ENCODE results near the gene OSER1.

The OSER1 gene

GRCh38 chr20:44228465-44229258 is 18.1 kb upstream of the OSER1 start:
- no peak for DNase-seq (ENCODE audit: low read depth in 1 of 2, low spot score in 1 of 2)

GRCh38 chr20:44224637-44225036 is 14.1 kb upstream of the OSER1 start:
- no peak for DNase-seq (ENCODE audit: low read depth in 1 of 2, low spot score in 1 of 2)

GRCh38 chr20:44223721-44224120 is 13.2 kb upstream of the OSER1 start:
- no peak for DNase-seq (ENCODE audit: low read depth in 1 of 2, low spot score in 1 of 2)

GRCh38 chr20:44222633-44223368 is 12.2 kb upstream of the OSER1 start:
- no peak for DNase-seq (ENCODE audit: low read depth in 1 of 2, low spot score in 1 of 2)

- DNase-seq (ENCODE audit: low read depth in 1 of 2, low spot score in 1 of 2) = no peak
Observed at GRCh38 chr20:44222027-44222426, 11.5 kb upstream of the OSER1 start.

- no peak for DNase-seq (ENCODE audit: low read depth in 1 of 2, low spot score in 1 of 2)
Observed at GRCh38 chr20:44221368-44221954, 10.9 kb upstream of the OSER1 start.

GRCh38 chr20:44219791-44220190 is 9.2 kb upstream of the OSER1 start:
- no peak for DNase-seq (ENCODE audit: low read depth in 1 of 2, low spot score in 1 of 2)

GRCh38 chr20:44219170-44219730 is 8.7 kb upstream of the OSER1 start:
- no peak for DNase-seq (ENCODE audit: low read depth in 1 of 2, low spot score in 1 of 2)

GRCh38 chr20:44218446-44218845 is 7.9 kb upstream of the OSER1 start:
- DNase-seq (ENCODE audit: low read depth in 1 of 2, low spot score in 1 of 2) = no peak

- DNase-seq (ENCODE audit: low read depth in 1 of 2, low spot score in 1 of 2) = peak in 1 of 2 donors; percentile 61
Observed at GRCh38 chr20:44217342-44218092, 6.9 kb upstream of the OSER1 start.

GRCh38 chr20:44215125-44215524 is 4.6 kb upstream of the OSER1 start:
- peak; percentile 37 to 58 for DNase-seq (ENCODE audit: low read depth in 1 of 2, low spot score in 1 of 2)

GRCh38 chr20:44212792-44213191 is 2.2 kb upstream of the OSER1 start:
- no peak for DNase-seq (ENCODE audit: low read depth in 1 of 2, low spot score in 1 of 2)

GRCh38 chr20:44211177-44212039 is 837 bp upstream of the OSER1 start:
- no peak for DNase-seq (ENCODE audit: low read depth in 1 of 2, low spot score in 1 of 2)

GRCh38 chr20:44209686-44210405 is 725 bp downstream of the OSER1 start:
- no peak for DNase-seq (ENCODE audit: low read depth in 1 of 2, low spot score in 1 of 2)

- no peak for DNase-seq (ENCODE audit: low read depth in 1 of 2, low spot score in 1 of 2)
Observed at GRCh38 chr20:44208770-44209169, 1.8 kb downstream of the OSER1 start.

- no peak for DNase-seq (ENCODE audit: low read depth in 1 of 2, low spot score in 1 of 2)
Observed at GRCh38 chr20:44208165-44208564, 2.4 kb downstream of the OSER1 start.

- no peak for DNase-seq (ENCODE audit: low read depth in 1 of 2, low spot score in 1 of 2)
Observed at GRCh38 chr20:44207126-44207723, 3.3 kb downstream of the OSER1 start.

- DNase-seq (ENCODE audit: low read depth in 1 of 2, low spot score in 1 of 2) = no peak
Observed at GRCh38 chr20:44206132-44206531, 4.4 kb downstream of the OSER1 start.

GRCh38 chr20:44204832-44205215 is 5.7 kb downstream of the OSER1 start:
- no peak for DNase-seq (ENCODE audit: low read depth in 1 of 2, low spot score in 1 of 2)
